Stomach smooth muscle (tissue), 2 donors: ENCODE measurements around the gene ADAMTS2.

Experiments
- H3K27ac ChIP-seq: one replicate; pipeline ENCODE4 v1.7.0; 2013; ENCODE audit warnings: mild to moderate bottlenecking, low read length, inconsistent platforms
- H3K27me3 ChIP-seq, 2 donors: one replicate each; pipeline ENCODE4 v1.7.0; 2013; ENCODE audit warnings: low read length in 2 of 2; ENCODE audit not compliant: insufficient read depth in 2 of 2, control insufficient read depth in 1 of 2
- H3K36me3 ChIP-seq, 2 donors: one replicate each; pipeline ENCODE4 v1.7.0; 2013; ENCODE audit warnings: low read length in 2 of 2; ENCODE audit not compliant: control insufficient read depth in 2 of 2, insufficient read depth in 2 of 2
- H3K4me1 ChIP-seq: one replicate; pipeline ENCODE4 v1.7.0; 2013; ENCODE audit warnings: low read length; ENCODE audit not compliant: control insufficient read depth, insufficient read depth
- H3K4me3 ChIP-seq, 2 donors: one replicate each; pipeline ENCODE4 v1.7.0; 2013; ENCODE audit warnings: low read length in 2 of 2
- H3K9ac ChIP-seq, 2 donors: one replicate each; pipeline ENCODE4 v1.7.0; 2013; ENCODE audit warnings: low read length in 2 of 2, mild to moderate bottlenecking in 1 of 2
- H3K9me3 ChIP-seq, 2 donors: one replicate each; pipeline ENCODE4 v1.7.0; 2013; ENCODE audit warnings: low read length in 2 of 2; ENCODE audit not compliant: control insufficient read depth in 2 of 2
- donor health status: healthy.
- donor health status: Pancreatic carcinoma.

The ADAMTS2 gene

GRCh38 chr5:179164331-179165311 lies 180.6 kb downstream of the ADAMTS2 start:
- no peak overlapping the region for H3K4me3 ChIP-seq
- no peaks in the 10 kb centered on the region for H3K36me3 ChIP-seq
- no peak overlapping the region for H3K27ac ChIP-seq
- no peak overlapping the region for H3K9ac ChIP-seq
- peaks cover 0 to 9% of the 10 kb centered on the region in 2 donors for H3K9me3 ChIP-seq
- H3K27me3 ChIP-seq = peaks cover 0 to 2% of the 10 kb centered on the region in 2 donors
- peaks cover 4% of the 10 kb centered on the region for H3K4me1 ChIP-seq

DNA sequence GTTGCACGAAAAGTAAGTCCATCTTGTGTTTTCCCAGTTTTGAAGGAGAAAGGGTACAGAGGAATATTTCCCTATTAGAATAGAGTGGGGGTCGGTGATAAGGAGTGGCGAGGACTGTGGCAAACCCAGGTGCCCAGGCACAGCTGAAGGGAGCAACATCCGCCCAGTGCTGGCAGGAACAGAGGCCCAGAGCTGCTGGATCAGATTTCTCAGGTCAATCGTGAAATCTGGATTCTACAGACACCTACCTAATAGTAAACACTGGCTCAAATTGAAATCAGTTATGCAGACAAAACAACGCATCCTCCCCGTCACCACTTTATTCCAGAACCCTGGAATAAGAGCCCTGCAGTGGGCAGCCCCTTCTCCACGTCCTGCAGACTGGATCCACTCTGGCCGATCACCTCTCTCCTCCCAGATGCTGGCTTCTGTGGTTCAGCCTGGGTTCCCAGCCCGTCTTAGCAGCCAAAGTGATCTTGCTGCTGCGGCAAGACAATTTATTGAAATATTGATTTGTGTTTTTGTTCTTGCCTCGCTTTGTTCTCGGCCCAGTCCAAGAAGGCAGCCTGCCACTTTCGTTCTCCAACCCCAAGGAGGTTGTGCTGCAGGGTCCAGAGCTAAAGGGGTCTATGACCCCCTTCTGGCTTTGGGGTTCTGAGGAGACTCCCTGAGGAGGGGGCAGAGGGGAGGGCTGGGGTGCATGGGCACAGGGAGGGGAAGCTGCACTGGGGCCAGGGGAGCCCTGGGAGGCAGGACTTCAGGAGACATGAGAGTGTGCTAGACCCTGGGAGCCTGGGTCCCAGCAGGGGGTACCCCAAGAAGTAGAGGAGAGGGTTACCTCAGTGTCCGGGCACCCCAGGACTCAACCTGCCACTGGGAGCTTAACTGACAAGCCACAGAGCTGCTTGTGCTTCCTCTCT lies 181.8 kb downstream of the ADAMTS2 start:
- H3K4me3 ChIP-seq = no peak overlapping the region
- H3K27me3 ChIP-seq = peaks cover 0 to 2% of the 10 kb centered on the region in 2 donors
- H3K4me1 ChIP-seq = peaks cover 4% of the 10 kb centered on the region
- H3K27ac ChIP-seq = no peak overlapping the region
- peaks cover 0 to 9% of the 10 kb centered on the region in 2 donors for H3K9me3 ChIP-seq
- no peak overlapping the region for H3K9ac ChIP-seq
- no peaks in the 10 kb centered on the region for H3K36me3 ChIP-seq

DNA sequence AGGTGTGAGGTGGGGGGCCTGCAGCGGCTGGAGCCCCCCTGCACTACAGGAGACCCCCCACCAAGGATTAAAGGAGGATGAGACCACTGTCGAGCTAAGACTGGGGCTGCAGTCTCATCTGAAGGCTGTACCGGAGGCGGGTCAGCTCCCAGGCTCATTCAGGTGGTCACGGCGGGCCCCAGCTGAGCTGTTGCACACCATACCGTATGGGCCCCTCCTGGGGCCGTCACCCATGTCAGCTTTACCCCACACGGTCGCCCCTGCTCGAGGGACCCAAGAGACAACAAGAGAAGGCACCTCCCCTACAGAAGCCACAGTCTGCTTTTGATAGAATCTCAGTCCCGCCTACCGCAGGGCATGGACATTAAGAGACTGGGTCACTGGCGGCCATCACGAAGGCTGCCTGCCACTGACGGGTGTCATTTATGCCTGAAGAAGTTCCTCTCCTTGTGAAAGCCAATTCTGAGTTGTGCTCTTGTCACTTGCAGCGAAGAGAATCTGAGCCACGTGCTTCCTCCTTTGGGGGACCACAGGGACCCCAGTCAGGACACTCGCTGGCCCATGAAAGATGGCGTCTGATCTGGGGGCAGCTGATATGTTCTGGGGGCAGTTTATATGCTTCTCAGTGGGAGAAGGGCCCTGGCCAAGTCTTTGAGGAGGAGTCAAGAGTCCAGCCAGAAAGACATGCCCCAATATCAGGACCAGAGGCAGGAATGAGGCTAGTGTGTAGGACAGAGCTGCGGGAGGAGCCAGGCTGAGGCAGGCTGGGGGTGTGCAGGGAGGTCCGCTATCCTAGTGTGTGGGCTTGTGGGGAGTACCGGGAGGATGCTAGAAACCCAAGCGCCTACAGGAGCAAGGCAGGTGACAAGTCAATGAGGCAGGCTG lies 182.7 kb downstream of the ADAMTS2 start:
- Histone ChIP-seq H3K4me3 (no peak overlapping the region), H3K9ac (no peak overlapping the region), H3K9me3 (peaks cover 0 to 9% of the 10 kb centered on the region in 2 donors), H3K4me1 (peaks cover 4% of the 10 kb centered on the region), H3K27me3 (peaks cover 0 to 1% of the 10 kb centered on the region in 2 donors), H3K27ac (no peak overlapping the region), H3K36me3 (no peaks in the 10 kb centered on the region)

- peaks cover 0 to 9% of the 10 kb centered on the region in 2 donors for H3K9me3 ChIP-seq
- H3K36me3 ChIP-seq = no peaks in the 10 kb centered on the region
- H3K4me1 ChIP-seq = no peaks in the 10 kb centered on the region
- no peak overlapping the region for H3K9ac ChIP-seq
- no peak overlapping the region for H3K27ac ChIP-seq
- H3K4me3 ChIP-seq = no peak overlapping the region
- no peaks in the 10 kb centered on the region for H3K27me3 ChIP-seq
Measured at GRCh38 chr5:179161901-179162300, 183.4 kb downstream of the ADAMTS2 start.

DNA sequence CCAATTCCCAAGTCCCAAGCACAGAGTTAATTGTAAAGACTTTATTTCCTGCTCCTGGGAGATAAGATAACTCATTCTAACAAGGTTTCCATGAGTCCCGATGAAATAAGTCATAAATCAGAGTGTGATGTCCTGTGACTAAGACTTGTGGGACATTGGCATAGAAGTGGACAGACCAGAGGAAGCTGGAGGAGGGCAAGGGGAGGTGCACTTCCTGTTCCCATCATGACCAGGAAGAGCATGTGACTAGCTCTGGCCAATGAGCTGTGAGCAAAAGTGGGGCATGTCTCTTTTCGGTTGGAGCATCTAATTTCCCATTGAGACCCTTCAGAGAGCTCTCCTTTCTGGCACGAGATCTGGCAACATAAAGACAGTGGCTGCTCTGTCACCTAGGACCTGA lies 184.7 kb downstream of the ADAMTS2 start:
- Histone ChIP-seq H3K9me3 (peaks cover 0 to 9% of the 10 kb centered on the region in 2 donors), H3K4me1 (no peaks in the 10 kb centered on the region), H3K36me3 (no peaks in the 10 kb centered on the region), H3K9ac (no peak overlapping the region), H3K4me3 (no peak overlapping the region), H3K27ac (no peak overlapping the region), H3K27me3 (no peaks in the 10 kb centered on the region)

- H3K9me3 ChIP-seq = peaks cover 0 to 9% of the 10 kb centered on the region in 2 donors
- no peak overlapping the region for H3K4me3 ChIP-seq
- no peak overlapping the region for H3K27ac ChIP-seq
- no peak overlapping the region for H3K9ac ChIP-seq
- H3K36me3 ChIP-seq = no peaks in the 10 kb centered on the region
- H3K27me3 ChIP-seq = no peaks in the 10 kb centered on the region
- no peaks in the 10 kb centered on the region for H3K4me1 ChIP-seq
Measured at GRCh38 chr5:179158556-179158955, 186.7 kb downstream of the ADAMTS2 start.

- Histone ChIP-seq H3K36me3 (no peaks in the 10 kb centered on the region), H3K9ac (no peak overlapping the region), H3K27me3 (no peaks in the 10 kb centered on the region), H3K9me3 (no peaks in the 10 kb centered on the region), H3K4me3 (no peak overlapping the region), H3K4me1 (no peaks in the 10 kb centered on the region), H3K27ac (no peak overlapping the region)
Measured at GRCh38 chr5:179154991-179155955, 190.0 kb downstream of the ADAMTS2 start.

GRCh38 chr5:179154346-179154990 lies 190.8 kb downstream of the ADAMTS2 start:
- Histone ChIP-seq H3K27me3 (no peaks in the 10 kb centered on the region), H3K27ac (no peak overlapping the region), H3K36me3 (no peaks in the 10 kb centered on the region), H3K4me1 (no peaks in the 10 kb centered on the region), H3K9ac (no peak overlapping the region), H3K9me3 (no peaks in the 10 kb centered on the region), H3K4me3 (no peak overlapping the region)

DNA sequence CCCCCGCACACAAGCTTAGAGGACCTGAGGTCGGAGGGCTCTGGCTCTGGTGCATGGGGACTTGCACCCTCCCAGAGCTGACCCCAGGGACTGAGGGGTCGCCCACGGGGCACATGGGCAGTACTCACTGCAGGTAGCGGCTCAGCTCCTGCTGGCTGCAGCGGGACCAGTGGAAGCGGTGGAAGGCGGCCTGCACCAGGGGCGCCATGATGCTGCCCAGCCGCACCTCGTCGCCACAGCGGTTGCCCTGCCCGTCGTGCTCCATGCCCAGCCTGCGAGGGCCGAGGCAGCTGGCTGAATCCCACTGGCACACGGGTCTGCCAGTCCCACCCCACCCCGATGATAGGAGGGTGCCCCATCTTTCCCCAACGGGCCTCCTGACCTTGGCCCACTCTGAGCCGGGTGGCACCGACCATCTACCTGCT lies 191.3 kb downstream of the ADAMTS2 start:
- Histone ChIP-seq H3K4me3 (no peak overlapping the region), H3K36me3 (no peaks in the 10 kb centered on the region), H3K4me1 (no peaks in the 10 kb centered on the region), H3K27ac (no peak overlapping the region), H3K27me3 (no peaks in the 10 kb centered on the region), H3K9ac (no peak overlapping the region), H3K9me3 (no peaks in the 10 kb centered on the region)
